ENCODE measurements around the gene SYNE1.

DNA sequence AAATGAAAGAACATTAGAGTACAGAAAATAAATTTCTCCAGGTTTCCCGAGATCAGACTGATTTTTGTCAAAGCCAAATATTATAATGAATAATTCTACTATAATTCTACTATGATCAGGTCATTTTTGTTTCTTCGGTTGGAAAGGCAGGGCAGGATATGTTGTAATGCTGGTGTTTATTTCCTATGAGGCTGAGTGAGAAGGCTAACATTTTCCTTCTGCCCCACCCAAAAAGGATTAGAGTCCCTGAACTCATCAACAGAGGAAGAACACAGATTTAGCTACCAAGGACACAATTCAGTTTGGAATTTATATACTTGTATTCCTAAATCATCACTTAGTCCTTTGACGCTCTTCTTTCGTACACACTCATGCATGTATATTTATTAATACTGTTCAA is 318.9 kb downstream of the SYNE1 start:
- TF ChIP-seq CTCF (IDR thresholded peaks at IDR 0.05) (no peak), EZH2phosphoT487 (IDR thresholded peaks at IDR 0.05) (no peak)

All from neural progenitor cell (in vitro differentiated cells).